Stimulated activated CD4-positive, alpha-beta T cell treated with anti-CD3 and anti-CD28 coated beads, Interleukin-12 subunit alpha, Interleukin-12 subunit beta, amount 100 ng/mL, for 24 hours (primary cell): Measurements from ENCODE around the gene C21orf58.

Experiments used
- DNase-seq, 2 experiments: peaks; one replicate each; pipeline ENCODE4 v3.0.0-alpha.2; 2020; ENCODE audit warnings: low read depth in 2 of 2

Gene C21orf58

GRCh38 chr21:46255166-46255565 is 68.5 kb downstream of the C21orf58 start:
- no peak for DNase-seq

DNA sequence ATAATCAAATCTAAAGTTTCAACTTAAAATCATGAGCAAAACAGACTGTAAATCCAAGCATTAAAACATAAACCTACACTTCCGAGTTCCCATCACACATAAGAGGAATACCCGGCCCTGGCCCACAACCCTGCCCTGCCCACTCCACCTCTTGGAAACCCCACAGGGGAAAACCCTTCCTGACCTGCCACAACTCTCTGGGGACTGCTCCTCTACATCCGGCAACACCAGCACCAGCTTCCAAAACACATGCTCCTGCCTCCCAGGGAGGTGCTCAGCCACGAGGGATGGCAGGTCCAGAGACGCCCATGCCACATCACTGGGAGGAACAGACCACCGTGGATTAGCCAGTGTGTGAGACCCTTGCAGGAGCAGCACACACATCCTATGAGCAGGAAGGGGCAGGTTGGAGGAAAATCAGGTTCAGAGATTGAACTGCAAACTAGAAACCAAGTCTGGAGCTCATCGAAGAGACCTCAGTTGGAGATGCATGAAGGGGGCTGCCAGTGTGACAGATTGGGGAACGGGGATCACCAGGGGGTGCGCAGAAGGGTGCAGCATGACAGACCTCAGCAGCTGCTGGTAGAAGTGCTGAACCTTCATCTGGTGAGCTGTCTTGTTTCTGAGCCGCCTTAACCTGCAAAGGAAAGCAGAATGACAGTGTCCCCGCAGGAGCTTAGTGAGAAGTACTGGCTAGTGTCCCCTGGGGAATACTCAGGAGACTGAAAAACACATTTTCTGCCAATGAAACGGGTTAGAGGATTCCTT is 69.3 kb downstream of the C21orf58 start:
- DNase-seq = no peak

GRCh38 chr21:46253610-46254124 is 70.0 kb downstream of the C21orf58 start:
- peak in 1 of 2 experiments; percentile 18 for DNase-seq

- DNase-seq = no peak
These were observed 70.8 kb downstream of the C21orf58 start for GRCh38 chr21:46252840-46253239.
